Stimulated activated CD8-positive, alpha-beta memory T cell treated with anti-CD3 and anti-CD28 coated beads, Interleukin-4, amount 100 ng/mL, for 48 hours (primary cell): Measurements from ENCODE around the gene DOK1.
A peak's percentile ranks its signal among the peaks of the same experiment; 100 is the strongest.

ENCODE experiments used
- DNase-seq: peaks from one replicate; pipeline ENCODE4 v3.0.0-alpha.2; 2020

Gene DOK1

GRCh38 chr2:74553892-74554819, at the start of gene DOK1, which contains the start of gene LOXL3:
TSS of gene DOK1 (plus strand) at chr2:74554720. CDS start at chr2:74554755, 35 bp downstream.
TSS of gene LOXL3 (minus strand) at chr2:74553942. CDS start at chr2:74552634, 1,308 bp downstream.
- DNase-seq = peak; percentile 91

GRCh38 chr2:74505448-74506246, 48.9 kb upstream of the DOK1 start:
- no peak for DNase-seq

GRCh38 chr2:74507145-74507925, 47.2 kb upstream of the DOK1 start, which contains the start of gene PCGF1:
TSS of gene PCGF1 (minus strand) at chr2:74507695. CDS start at chr2:74507668, 27 bp downstream.
- peak; percentile 100 for DNase-seq

- DNase-seq = peak; percentile 40
Observed at GRCh38 chr2:74507926-74508520, 46.5 kb upstream of the DOK1 start.

GRCh38 chr2:74510272-74510671, 44.2 kb upstream of the DOK1 start:
- no peak for DNase-seq

GRCh38 chr2:74511104-74511989, 43.2 kb upstream of the DOK1 start:
- no peak for DNase-seq

GRCh38 chr2:74512744-74513604, 41.5 kb upstream of the DOK1 start:
- DNase-seq = no peak

- peak; percentile 51 for DNase-seq
Observed at GRCh38 chr2:74513605-74514367, 40.7 kb upstream of the DOK1 start.

- no peak for DNase-seq
Observed at GRCh38 chr2:74514368-74515270, 39.9 kb upstream of the DOK1 start, which contains the start of gene TLX2. TSS of gene TLX2 (plus strand) at chr2:74514450. CDS start at chr2:74514807, 357 bp downstream.

GRCh38 chr2:74515271-74515980, 39.1 kb upstream of the DOK1 start:
- DNase-seq = no peak

GRCh38 chr2:74515981-74516633, 38.4 kb upstream of the DOK1 start:
- DNase-seq = peak; percentile 83

GRCh38 chr2:74516650-74517049, 37.9 kb upstream of the DOK1 start:
- no peak for DNase-seq

GRCh38 chr2:74522516-74522915, 32.0 kb upstream of the DOK1 start:
- DNase-seq = no peak

GRCh38 chr2:74524005-74524404, 30.5 kb upstream of the DOK1 start:
- no peak for DNase-seq

- DNase-seq = no peak
Observed at GRCh38 chr2:74524955-74525716, 29.4 kb upstream of the DOK1 start.
